Measurements from ENCODE around the gene CCDC106.

DNA sequence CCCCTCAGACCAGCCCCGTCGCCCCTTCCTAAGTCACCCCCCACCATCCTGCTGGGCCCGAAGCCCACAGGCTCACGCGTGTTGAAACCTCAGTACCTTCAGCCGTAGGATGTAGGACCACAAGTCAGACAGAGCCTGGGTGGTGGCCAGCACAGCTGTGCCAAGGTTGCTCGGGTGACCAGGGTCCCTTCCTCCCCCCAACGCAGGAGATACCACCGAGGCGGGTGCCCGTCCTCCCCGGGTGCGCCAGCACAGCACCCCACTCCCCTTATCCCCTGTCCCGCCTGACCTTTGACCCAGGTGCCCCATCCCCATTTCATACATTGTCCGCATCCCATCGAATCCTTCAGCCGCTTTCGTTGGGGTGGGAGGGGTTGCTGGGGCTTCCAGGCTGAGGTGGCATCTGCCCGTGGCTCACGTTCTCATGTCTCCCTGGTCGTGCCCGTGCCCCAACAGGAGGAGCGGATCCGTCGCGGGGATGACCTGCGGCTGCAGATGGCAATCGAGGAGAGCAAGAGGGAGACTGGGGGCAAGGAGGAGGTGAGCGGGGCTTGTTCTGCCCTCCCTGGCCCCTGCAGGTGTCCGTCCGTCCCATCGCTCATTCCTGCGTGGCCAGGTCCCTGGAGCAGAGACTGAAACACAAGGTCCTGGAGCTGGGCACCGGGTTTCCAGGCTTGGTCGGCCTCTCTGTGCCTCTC is 41.5 kb downstream of the CCDC106 start:
- TF ChIP-seq POLR2AphosphoS5 (IDR thresholded peaks at IDR 0.05; ENCODE audit: borderline replicate concordance, low read depth, low read length) (no peak), FOXP2 (optimal IDR thresholded peaks at IDR 0.05; ENCODE audit: control extremely low read depth, extremely low read length, insufficient read depth) (no peak)
